CD4-positive, alpha-beta memory T cell (primary cell): ENCODE data around the gene SGK1. TPM values are rescaled to one million over a fixed set of nuclear protein-coding genes. Genes with fewer than 3 reads are reported as not detected.
"Not testable (repeated sequence)": the region's sequence is repeated elsewhere in the genome, so short reads cannot be mapped to it uniquely, and the experiment has no call there.

Source experiments
- CTCF ChIA-PET: fragments of 350-600 bp; sonication (Branson Sonifier 250); formaldehyde crosslinking; loops from one replicate; lab custom pipeline; 2021; ENCODE audit warnings: inconsistent platforms; ENCODE audit not compliant: partially characterized antibody; lab: Charles Lee
- POLR2A ChIA-PET: fragments of 350-600 bp; sonication (Branson Sonifier 250); formaldehyde crosslinking; loops from one replicate; lab custom pipeline; 2021; ENCODE audit not compliant: partially characterized antibody; lab: Charles Lee
- DNase-seq, 5 donors: peaks; one replicate each; pipeline versions ENCODE4 v3.0.0 to v3.0.0-alpha.2; 2020 to 2022; ENCODE audit warnings: mixed read lengths in 1 of 5
- H3K27ac ChIP-seq: one replicate; pipeline ENCODE4 v1.7.0; 2013; ENCODE audit warnings: low read depth, low read length
- H3K27me3 ChIP-seq: 2 replicates; pipeline ENCODE4 v1.7.0; 2013; ENCODE audit warnings: mild to moderate bottlenecking, low read length, moderate library complexity; ENCODE audit not compliant: insufficient read depth
- H3K36me3 ChIP-seq: 2 replicates; pipeline ENCODE4 v1.7.0; 2013; ENCODE audit warnings: mild to moderate bottlenecking, low read length, moderate library complexity; ENCODE audit not compliant: insufficient read depth
- H3K4me1 ChIP-seq: 2 replicates; pipeline ENCODE4 v1.7.0; 2013; ENCODE audit warnings: mild to moderate bottlenecking, low read length, moderate library complexity; ENCODE audit not compliant: insufficient read depth
- H3K4me3 ChIP-seq, 2 donors: one replicate each; pipeline ENCODE4 v1.7.0; 2013; ENCODE audit warnings: low read length in 2 of 2, mild to moderate bottlenecking in 1 of 2
- H3K9me3 ChIP-seq, 2 donors: one replicate each; pipeline ENCODE4 v1.7.0; 2013; ENCODE audit warnings: low read length in 2 of 2, control low read depth in 1 of 2; ENCODE audit not compliant: control insufficient read depth in 1 of 2
- H3K27ac Mint-ChIP-seq, 7 donors: one replicate each; pipeline ENCODE4 v1.8.0; 2020 to 2021; ENCODE audit warnings: mixed read lengths in 7 of 7, mild to moderate bottlenecking in 6 of 7, inconsistent platforms in 3 of 7, moderate library complexity in 3 of 7
- H3K27me3 Mint-ChIP-seq, 2 donors: one replicate each; pipeline ENCODE4 v1.8.0; 2020 to 2021; ENCODE audit warnings: mixed read lengths in 2 of 2
- H3K36me3 Mint-ChIP-seq, 2 donors: one replicate each; pipeline ENCODE4 v1.8.0; 2020 to 2021; ENCODE audit warnings: mixed read lengths in 2 of 2, inconsistent platforms in 1 of 2, mild to moderate bottlenecking in 1 of 2
- H3K4me1 Mint-ChIP-seq, 4 donors: one replicate each; pipeline ENCODE4 v1.8.0; 2020 to 2021; ENCODE audit warnings: mixed read lengths in 4 of 4, mild to moderate bottlenecking in 1 of 4
- H3K4me3 Mint-ChIP-seq, 8 donors: one replicate each; pipeline ENCODE4 v1.8.0; 2020 to 2021; ENCODE audit warnings: mixed read lengths in 8 of 8, mild to moderate bottlenecking in 7 of 8, moderate library complexity in 6 of 8, inconsistent platforms in 3 of 8
- H3K9me3 Mint-ChIP-seq, 8 donors: one replicate each; pipeline ENCODE4 v1.8.0; 2020 to 2021; ENCODE audit warnings: mixed read lengths in 8 of 8, mild to moderate bottlenecking in 5 of 8, inconsistent platforms in 3 of 8, moderate library complexity in 1 of 8
- intact Hi-C: fragments of 100-400 bp; cut with micrococcal nuclease; formaldehyde crosslinking; loops from one replicate; pipeline ENCODE4 v1.15.1; 2023
- polyA plus RNA-seq, 2 donors: library from polyadenylated mRNA; unstranded; fragments of 300-500 nt; fragmentation: Illumina TruSeq; gene quantifications; one replicate each; pipeline ENCODE4 v1.2.3, GENCODE V29; 2021
- total RNA-seq, 2 experiments: library from RNA; stranded (reverse); gene quantifications; one replicate each; pipeline ENCODE4 v1.2.3, GENCODE V29; 2021

SGK1 gene
- total and polyA plus RNA-seq, 4 experiments from 2014 or later, result 5.8 to 46.9 (median 15.1) TPM

DNA sequence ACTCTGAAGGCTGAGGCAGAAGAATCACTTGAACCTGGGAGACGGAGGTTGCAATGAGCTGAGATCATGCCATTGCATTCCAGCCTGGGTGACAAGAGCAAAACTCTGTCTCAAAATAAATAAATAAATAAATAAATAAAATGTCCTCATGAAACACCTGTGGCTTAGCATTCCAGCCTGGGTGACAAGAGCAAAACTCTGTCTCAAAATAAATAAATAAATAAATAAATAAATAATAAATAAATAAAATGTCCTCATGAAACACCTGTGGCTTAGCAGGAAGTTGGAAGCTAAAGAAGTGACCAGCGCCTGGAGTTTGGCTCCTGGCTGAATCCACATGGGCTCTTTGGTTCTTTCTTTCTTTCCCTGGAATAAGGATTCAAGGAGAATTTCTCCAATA, 104.5 kb downstream of the SGK1 start:
- H3K27me3 ChIP-seq, CTCF ChIA-PET, H3K27me3 Mint-ChIP-seq, H3K9me3 ChIP-seq, H3K9me3 Mint-ChIP-seq, DNase-seq, H3K4me3 ChIP-seq, POLR2A ChIA-PET, H3K27ac ChIP-seq, intact Hi-C loops, H3K36me3 Mint-ChIP-seq, H3K4me3 Mint-ChIP-seq, H3K36me3 ChIP-seq, H3K4me1 ChIP-seq, H3K27ac Mint-ChIP-seq: not testable (repeated sequence)
- H3K4me1 Mint-ChIP-seq, result peaks cover 2 to 11% (median 8%) of the 10 kb centered on the region in 4 donors

- POLR2A ChIA-PET, result no interaction called here
- no peaks in the 10 kb centered on the region for H3K4me1 ChIP-seq
- no peaks in the 10 kb centered on the region for H3K9me3 Mint-ChIP-seq
- no peaks in the 10 kb centered on the region for H3K36me3 ChIP-seq
- no peaks in the 10 kb centered on the region for H3K36me3 Mint-ChIP-seq
- no peaks in the 10 kb centered on the region for H3K9me3 ChIP-seq
- DNase-seq, result no peak
- no peaks in the 10 kb centered on the region for H3K27me3 ChIP-seq
- no peaks in the 10 kb centered on the region for H3K27me3 Mint-ChIP-seq
- H3K4me1 Mint-ChIP-seq, result peaks cover 0 to 3% (median 1%) of the 10 kb centered on the region in 4 donors
- H3K4me3 Mint-ChIP-seq, result no peak overlapping the region
- intact Hi-C loops, result no loop called here
- no peak overlapping the region for H3K27ac ChIP-seq
- CTCF ChIA-PET, result interaction anchor here (0.7 kb wide), 1 partner anchor 105 kb away, joined by 4 read pairs; no protein-coding TSS in a partner anchor
- H3K27ac Mint-ChIP-seq, result no peak overlapping the region
- H3K4me3 ChIP-seq, result no peak overlapping the region
Measured at GRCh38 chr6:134211297-134211696, 106.6 kb downstream of the SGK1 start.

DNA sequence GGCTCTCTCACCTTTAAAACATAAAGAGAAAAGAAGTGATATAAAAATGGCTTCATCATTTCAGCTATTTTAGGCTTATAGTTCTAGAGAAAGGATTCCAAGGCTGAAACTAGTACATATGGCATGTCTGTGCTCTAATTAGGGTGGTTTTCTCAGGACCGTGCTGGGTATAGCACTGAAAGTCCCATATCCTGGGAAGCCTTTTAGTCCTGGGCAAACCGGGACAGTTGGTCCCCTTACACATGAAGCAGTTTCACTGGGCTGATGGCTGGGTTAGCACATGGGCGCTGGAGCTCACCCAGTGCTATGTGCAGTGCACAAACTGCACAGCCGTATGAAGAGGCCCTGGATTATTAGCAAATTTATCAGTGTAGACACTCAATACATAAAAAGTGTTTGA, 110.5 kb downstream of the SGK1 start:
- Histone ChIP-seq H3K4me3 (no peak overlapping the region), H3K9me3 (no peaks in the 10 kb centered on the region), H3K27me3 (no peaks in the 10 kb centered on the region), H3K4me1 (no peaks in the 10 kb centered on the region), H3K27ac (no peak overlapping the region), H3K36me3 (no peaks in the 10 kb centered on the region)
- peaks cover 0 to 17% (median 10%) of the 10 kb centered on the region in 8 donors for H3K9me3 Mint-ChIP-seq
- no peak overlapping the region for H3K4me3 Mint-ChIP-seq
- DNase-seq, result no peak
- intact Hi-C loops, result no loop called here
- peak overlapping the region in 1 of 7 donors; percentile 23 for H3K27ac Mint-ChIP-seq
- peaks cover 0 to 1% (median 0%) of the 10 kb centered on the region in 4 donors for H3K4me1 Mint-ChIP-seq
- ChIA-PET POLR2A (no interaction called here), CTCF (interaction anchor here (0.8 kb wide), 1 partner anchor 13 kb away, joined by 3 read pairs; no protein-coding TSS in a partner anchor)
- H3K27me3 Mint-ChIP-seq, result no peaks in the 10 kb centered on the region
- H3K36me3 Mint-ChIP-seq, result peaks cover 0 to 2% of the 10 kb centered on the region in 2 donors

- no peaks in the 10 kb centered on the region for H3K27me3 Mint-ChIP-seq
- H3K36me3 Mint-ChIP-seq, result peaks cover 0 to 4% of the 10 kb centered on the region in 2 donors
- H3K4me1 ChIP-seq, result no peaks in the 10 kb centered on the region
- no peaks in the 10 kb centered on the region for H3K9me3 ChIP-seq
- H3K4me3 ChIP-seq, result no peak overlapping the region
- no peaks in the 10 kb centered on the region for H3K27me3 ChIP-seq
- no peak for DNase-seq
- H3K36me3 ChIP-seq, result no peaks in the 10 kb centered on the region
- H3K9me3 Mint-ChIP-seq, result peaks cover 0 to 17% (median 10%) of the 10 kb centered on the region in 8 donors
- no peak overlapping the region for H3K4me3 Mint-ChIP-seq
- no peak overlapping the region for H3K27ac ChIP-seq
- POLR2A ChIA-PET, result interaction anchor here (1.2 kb wide), 1 partner anchor 14 kb away, joined by 3 read pairs; no protein-coding TSS in a partner anchor
- CTCF ChIA-PET, result interaction anchor here (1.0 kb wide), 1 partner anchor 35 kb away, joined by 3 read pairs; no protein-coding TSS in a partner anchor
- H3K27ac Mint-ChIP-seq, result no peak overlapping the region
- intact Hi-C loops, result no loop called here
- H3K4me1 Mint-ChIP-seq, result peaks cover 0 to 1% (median 0%) of the 10 kb centered on the region in 4 donors
Measured at GRCh38 chr6:134205366-134205765, 112.5 kb downstream of the SGK1 start.

DNA sequence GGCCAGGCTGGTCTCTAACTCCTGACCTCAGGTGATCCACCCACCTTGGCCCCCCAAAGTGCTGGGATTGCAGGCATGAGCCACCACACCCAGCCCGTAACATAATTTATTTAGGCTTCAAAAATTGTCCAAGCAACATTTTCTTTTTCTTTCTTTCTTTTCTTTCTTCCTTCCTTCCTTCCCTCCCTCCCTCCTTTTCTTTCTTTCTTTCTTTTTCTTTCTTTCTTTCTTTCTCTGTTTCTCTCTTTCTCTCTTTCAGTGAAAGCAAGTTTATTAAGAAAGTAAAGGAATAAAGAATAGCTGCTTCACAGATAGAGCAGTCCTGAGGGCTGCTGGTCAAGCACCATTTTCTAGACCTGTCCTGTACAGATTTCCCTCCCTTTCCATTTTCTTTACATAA, 113.2 kb downstream of the SGK1 start:
- H3K27ac ChIP-seq, H3K4me3 Mint-ChIP-seq, H3K4me1 Mint-ChIP-seq, CTCF ChIA-PET, H3K36me3 Mint-ChIP-seq, H3K27me3 ChIP-seq, H3K27me3 Mint-ChIP-seq, H3K27ac Mint-ChIP-seq, H3K4me3 ChIP-seq, DNase-seq, H3K36me3 ChIP-seq, intact Hi-C loops, H3K4me1 ChIP-seq, H3K9me3 ChIP-seq, POLR2A ChIA-PET: not testable (repeated sequence)
- peaks cover 0 to 17% (median 10%) of the 10 kb centered on the region in 8 donors for H3K9me3 Mint-ChIP-seq

- H3K27ac ChIP-seq, result no peak overlapping the region
- H3K4me1 ChIP-seq, result no peaks in the 10 kb centered on the region
- no peak overlapping the region for H3K27ac Mint-ChIP-seq
- ChIA-PET POLR2A (no interaction called here), CTCF (no interaction called here)
- H3K27me3 ChIP-seq, result no peaks in the 10 kb centered on the region
- peaks cover 0 to 17% (median 10%) of the 10 kb centered on the region in 8 donors for H3K9me3 Mint-ChIP-seq
- no peak for DNase-seq
- intact Hi-C loops, result no loop called here
- H3K27me3 Mint-ChIP-seq, result no peaks in the 10 kb centered on the region
- H3K4me3 Mint-ChIP-seq, result no peak overlapping the region
- H3K9me3 ChIP-seq, result no peaks in the 10 kb centered on the region
- no peaks in the 10 kb centered on the region for H3K36me3 ChIP-seq
- H3K4me3 ChIP-seq, result no peak overlapping the region
- peaks cover 0 to 2% (median under 1%) of the 10 kb centered on the region in 4 donors for H3K4me1 Mint-ChIP-seq
- H3K36me3 Mint-ChIP-seq, result peaks cover 0 to 4% of the 10 kb centered on the region in 2 donors
Measured at GRCh38 chr6:134204031-134204430, 113.9 kb downstream of the SGK1 start.

DNA sequence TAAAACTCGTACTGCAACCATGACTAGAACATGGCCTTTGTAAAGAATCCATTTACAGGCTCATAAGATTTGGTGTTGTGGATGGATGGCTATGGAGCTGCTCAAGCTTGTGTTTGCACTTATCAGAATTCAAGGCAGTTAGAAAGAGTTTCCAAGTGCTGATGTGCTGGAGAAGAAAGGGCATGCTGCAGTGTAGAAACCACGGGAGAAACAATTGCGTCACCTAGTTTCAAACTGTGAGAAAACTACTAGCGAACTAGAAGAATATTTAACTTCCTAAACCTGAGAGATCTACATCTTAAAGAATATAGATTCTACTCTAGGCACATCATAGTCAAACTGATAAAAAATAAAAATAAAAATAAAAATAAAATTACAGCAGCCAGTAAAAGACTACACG, 116.2 kb downstream of the SGK1 start:
- H3K27me3 Mint-ChIP-seq, result no peaks in the 10 kb centered on the region
- no peak overlapping the region for H3K4me3 Mint-ChIP-seq
- H3K36me3 Mint-ChIP-seq, result peaks cover 0 to 4% of the 10 kb centered on the region in 2 donors
- Histone ChIP-seq H3K36me3 (no peaks in the 10 kb centered on the region), H3K4me1 (peaks cover 3% of the 10 kb centered on the region), H3K9me3 (no peaks in the 10 kb centered on the region), H3K27me3 (no peaks in the 10 kb centered on the region), H3K27ac (no peak overlapping the region), H3K4me3 (no peak overlapping the region)
- CTCF ChIA-PET, result no interaction called here
- H3K4me1 Mint-ChIP-seq, result peaks cover 4 to 6% (median 6%) of the 10 kb centered on the region in 4 donors
- POLR2A ChIA-PET, result no interaction called here
- H3K27ac Mint-ChIP-seq, result no peak overlapping the region
- no peak for DNase-seq
- intact Hi-C loops, result no loop called here
- H3K9me3 Mint-ChIP-seq, result peaks cover 0 to 17% (median 10%) of the 10 kb centered on the region in 8 donors
